Measurements from ENCODE around the gene CYFIP1. TPM values are rescaled to one million over a fixed set of nuclear protein-coding genes. Genes with fewer than 3 reads are reported as not detected.

Gene CYFIP1
- total RNA-seq, 1 donor from 2014 or later: 118 TPM

DNA sequence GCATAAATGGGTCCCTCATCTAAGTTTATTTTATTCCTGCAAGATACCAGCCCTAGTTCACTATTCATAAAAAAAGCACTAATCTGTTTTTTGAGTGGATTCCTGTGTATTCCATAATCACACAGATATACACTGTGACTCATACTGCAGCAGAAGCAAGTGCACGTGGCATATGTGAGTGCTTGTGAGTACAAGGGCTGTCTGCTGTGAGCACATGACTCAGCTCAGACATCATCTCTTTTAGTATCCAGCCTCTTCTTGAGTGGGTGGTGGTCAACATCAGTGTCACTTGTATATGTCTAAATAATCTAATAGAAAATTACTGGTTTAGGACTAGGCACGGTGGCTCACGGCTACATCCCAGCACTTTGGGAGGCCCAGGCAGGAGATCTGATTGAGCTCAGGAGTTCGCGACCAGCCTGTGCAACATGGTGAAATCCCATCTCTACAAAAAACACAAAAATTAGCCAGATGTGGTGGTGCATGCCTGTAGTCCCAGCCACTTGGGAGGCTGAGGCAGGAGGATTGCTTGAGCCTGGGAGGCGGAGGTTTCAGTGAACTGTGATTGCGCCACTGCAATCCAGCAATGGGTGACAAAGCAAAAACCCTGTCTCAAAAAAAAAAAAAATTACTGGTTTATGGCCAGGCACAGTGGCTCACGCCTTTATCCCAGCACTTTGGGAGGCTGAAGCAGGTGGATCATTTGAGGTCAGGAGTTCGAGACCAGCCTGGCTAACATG is 91.9 kb downstream of the CYFIP1 start:
- ATAC-seq: peak; percentile 81

GRCh38 chr15:22887157-22887951 is 92.8 kb downstream of the CYFIP1 start:
- ATAC-seq: peak; percentile 74

DNA sequence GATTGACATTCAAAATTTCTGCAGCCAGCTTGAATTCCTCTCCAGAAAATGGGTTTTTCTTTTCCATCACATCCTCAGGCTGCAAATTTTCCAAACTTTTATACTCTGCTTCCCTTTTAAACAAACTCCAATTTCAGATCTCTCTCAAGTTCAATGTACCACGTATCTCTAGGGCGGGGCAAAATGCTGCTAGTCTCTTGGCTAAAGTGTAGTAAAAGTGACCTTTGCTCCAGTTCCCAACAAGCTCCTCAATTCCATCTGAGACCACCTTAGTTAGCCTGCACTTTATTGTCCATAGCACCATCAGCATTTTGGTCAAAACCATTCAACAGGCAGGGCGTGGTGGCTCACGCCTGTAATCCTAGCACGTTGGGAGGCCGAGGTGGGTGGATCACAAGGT is 95.0 kb downstream of the CYFIP1 start:
- no peak for ATAC-seq

GRCh38 chr15:22884344-22884743 is 95.8 kb downstream of the CYFIP1 start:
- ATAC-seq: no peak

- no peak for ATAC-seq
Measured at GRCh38 chr15:22883196-22883595, 97.0 kb downstream of the CYFIP1 start.

DNA sequence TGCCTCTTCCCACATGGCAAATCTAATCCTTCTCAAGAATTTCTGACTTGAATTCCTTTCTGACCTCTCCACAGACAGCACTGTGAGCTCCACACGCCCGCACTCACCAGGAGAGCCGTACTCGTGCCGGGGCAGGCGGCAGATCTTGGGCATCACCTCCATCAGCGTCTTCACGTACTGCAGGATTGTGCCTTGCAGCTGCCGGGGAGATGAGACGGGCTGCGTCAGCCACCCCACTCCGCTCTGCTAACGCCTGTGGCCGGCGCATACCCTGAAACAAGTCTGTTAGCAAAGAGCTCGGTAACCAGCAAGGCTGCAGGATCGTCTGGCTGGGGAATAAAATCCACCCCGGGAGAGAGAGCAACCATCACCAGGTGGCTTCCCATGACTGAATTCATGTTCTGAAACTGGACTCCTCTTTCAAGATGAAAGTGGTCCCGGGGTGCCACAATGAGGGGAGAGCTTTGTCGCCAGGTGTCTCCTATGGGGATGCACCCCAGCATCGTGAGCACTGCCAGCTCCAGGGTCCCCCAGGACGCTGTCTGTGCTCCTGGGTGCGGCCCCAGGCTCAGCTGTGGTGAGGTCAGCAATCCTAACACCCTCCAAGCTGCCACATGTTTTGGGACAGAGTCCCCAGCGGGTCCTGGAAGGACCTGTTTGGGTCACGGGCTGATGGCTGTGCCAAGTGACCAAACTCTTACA is 98.3 kb downstream of the CYFIP1 start:
- ATAC-seq: no peak

- no peak for ATAC-seq
Measured at GRCh38 chr15:22880981-22881738, 99.0 kb downstream of the CYFIP1 start.

GRCh38 chr15:22880068-22880980 is 99.8 kb downstream of the CYFIP1 start:
- no peak for ATAC-seq

GRCh38 chr15:22878103-22878502 is 102.1 kb downstream of the CYFIP1 start:
- peak; percentile 54 for ATAC-seq

- ATAC-seq: peak; percentile 8
Measured at GRCh38 chr15:22877607-22878006, 102.6 kb downstream of the CYFIP1 start.

DNA sequence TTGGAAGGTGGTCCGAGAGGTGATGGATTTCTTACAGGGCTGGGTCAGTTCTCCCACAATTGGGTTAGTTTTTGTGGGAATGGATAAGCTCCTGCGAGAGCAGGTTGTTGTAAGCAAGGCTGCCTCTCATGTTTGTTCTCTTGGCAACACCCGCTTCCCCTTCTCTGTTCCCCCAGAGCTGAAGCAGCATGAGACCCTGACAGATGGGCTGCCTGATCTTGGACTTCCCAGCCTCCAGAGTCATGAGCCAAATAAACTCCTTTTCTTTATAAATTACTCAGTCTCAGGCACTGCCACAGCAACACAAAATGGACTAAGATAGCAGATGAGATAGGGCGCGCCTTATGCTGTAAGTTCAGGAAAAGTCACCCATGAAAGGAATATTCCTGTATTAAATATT is 103.1 kb downstream of the CYFIP1 start:
- ATAC-seq: no peak

DNA sequence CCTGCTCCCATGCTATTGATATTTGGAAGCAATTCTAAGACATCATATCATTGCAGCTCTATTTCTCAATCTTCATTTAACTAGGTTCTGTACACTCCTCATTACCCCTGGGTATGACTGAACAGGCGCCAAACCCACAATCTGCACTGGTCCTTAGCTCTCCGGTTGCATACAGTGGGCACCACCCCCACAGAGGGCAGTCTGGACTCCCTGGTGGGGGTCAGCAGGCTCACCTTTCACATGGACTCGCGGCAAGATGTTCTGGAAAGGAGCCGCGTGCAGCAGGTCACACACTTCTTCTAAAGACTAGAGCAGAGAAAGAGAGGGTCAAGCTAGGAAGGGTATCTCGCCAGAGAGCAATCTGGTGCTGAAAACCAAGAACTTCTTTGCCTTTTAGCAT is 105.2 kb downstream of the CYFIP1 start:
- ATAC-seq: no peak

DNA sequence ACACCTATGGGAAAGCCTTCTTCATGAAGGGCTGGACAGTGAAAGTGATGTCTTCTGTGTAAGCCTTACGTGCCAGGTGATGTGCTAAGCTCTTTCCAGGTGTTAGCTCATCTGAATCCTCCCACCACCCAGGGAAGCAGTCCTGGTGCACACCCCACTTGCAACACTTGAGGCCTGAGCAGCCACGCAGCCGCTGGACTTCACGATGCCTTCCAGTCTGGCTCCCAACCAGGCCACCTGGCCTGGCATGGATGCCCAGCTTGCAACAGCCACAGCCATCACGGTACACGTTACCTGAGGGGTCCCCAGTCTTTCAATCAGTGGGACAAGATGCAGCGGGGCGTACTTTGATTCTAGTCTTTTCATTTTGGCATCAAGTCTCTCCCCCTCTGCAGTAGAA is 105.9 kb downstream of the CYFIP1 start:
- no peak for ATAC-seq

DNA sequence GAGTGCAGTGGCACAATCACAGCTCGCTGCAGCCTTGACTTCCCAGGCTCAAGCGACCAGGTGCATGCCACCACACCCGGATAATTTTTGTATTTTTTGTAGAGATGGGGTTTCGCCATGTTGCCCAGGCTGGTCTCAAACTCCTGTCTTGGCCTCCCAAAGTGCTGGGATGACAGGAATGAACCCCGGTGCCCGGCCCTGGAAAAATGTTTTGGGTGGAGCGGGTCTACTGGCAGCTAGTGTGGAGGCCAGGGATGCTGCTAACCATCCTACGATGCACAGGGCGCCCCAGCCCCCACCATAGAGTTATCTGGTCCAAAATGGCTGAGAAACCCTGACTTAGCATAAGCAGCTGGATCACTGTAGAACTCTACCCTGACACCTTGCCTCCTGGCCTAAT is 106.3 kb downstream of the CYFIP1 start:
- ATAC-seq: no peak

DNA sequence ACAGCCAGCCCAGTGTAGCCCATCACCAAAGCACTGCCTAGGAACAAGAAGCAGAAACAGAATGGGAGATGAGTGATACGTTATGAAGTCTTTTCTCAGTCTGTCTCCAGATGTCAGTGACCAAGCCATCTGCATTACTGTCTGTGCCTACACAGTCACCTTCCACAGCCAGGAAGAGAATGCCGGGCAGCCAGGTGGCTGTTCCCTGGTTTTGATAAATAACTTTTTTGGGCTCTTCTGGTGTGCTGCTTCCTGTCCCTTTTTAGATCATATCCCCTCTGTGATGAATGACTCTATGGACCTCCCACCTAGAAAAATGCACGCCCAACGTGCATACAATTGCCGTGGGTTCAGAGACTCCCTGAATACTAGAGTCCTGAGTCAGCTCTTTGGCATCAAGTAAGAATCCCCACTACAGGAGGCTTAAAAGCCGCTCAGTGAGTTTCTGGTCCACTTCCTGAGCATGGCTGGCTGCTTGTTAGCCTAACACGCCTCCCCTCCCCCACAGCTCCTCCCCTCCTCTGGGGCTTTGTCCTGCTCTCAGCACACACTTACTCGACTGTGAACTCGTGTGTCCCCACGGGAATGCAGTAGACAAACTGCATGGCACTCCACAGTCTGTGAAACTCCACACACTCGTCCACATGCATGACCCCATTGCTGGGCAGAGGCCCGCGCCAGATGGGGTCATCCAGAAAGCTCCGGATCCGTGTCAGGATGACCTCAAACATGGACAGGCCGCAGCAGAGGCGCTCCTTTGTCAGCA is 107.0 kb downstream of the CYFIP1 start:
- ATAC-seq: peak; percentile 5

DNA sequence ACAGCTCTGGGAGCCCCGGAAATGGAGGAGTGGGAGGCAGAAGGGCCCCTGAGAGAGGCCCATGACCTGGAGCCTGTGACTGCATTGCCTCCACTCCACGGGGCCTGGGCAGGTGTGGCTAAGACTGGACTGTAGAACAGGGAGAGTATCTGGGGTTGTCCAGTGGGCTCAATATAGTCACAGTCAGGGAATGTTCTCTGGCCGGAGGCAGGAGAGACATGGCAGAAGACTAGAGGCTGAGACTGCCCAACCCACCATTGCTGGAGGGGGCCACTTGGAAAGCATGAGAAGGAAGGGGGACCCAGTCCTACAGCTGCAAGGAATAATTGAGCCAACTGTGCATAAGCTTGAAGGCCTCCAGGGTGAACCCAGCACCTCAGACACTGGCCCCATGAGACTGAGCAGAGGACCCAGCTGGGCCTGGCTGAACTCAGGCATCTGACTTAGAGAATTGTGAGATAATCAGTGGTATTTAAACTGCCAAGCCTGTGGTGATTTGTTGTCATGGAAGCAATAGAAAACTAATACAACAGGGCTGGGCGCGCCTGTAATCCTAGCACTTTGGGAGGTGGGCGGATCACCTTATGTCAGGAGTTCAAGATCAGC is 108.6 kb downstream of the CYFIP1 start:
- ATAC-seq: peak; percentile 40

DNA sequence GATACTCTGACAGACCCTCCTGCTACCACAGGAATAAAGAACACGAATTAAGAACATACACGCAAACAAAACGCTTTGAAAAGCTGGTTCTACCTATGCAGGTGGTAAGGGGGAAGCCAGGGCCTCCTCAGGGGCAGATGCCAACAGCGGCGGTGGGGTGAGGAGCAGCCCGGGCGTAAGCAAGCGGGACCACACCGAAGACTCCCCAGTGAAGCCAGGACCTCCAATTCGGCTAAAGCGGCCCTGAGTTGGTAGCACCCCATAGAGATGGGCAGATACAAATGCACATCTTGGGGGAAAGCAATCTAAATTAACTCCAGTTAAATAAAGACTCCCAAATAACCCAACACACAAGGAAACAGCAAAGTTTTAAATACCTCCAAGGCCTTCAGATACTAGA is 109.3 kb downstream of the CYFIP1 start:
- ATAC-seq: no peak

DNA sequence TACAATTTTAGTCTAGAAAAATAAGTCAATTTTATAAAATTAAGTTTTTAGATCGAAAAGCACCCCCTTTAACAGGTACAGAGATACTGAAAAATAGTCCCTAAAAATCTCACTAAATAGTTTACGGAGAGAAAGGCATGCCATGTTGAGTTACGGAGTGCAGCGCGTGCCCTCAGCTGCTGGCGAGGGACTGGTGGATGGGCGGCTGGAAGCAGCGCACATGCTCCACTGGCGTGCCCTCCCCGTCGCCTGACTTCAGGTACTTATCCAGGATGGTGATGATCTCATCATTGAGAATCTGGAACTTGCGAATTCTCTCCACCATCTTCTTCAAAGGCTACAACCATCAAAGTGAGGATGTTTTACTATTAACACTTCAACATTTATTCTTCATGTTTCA is 110.3 kb downstream of the CYFIP1 start:
- no peak for ATAC-seq

- ATAC-seq: no peak
Measured at GRCh38 chr15:22868928-22869327, 111.2 kb downstream of the CYFIP1 start.

DNA sequence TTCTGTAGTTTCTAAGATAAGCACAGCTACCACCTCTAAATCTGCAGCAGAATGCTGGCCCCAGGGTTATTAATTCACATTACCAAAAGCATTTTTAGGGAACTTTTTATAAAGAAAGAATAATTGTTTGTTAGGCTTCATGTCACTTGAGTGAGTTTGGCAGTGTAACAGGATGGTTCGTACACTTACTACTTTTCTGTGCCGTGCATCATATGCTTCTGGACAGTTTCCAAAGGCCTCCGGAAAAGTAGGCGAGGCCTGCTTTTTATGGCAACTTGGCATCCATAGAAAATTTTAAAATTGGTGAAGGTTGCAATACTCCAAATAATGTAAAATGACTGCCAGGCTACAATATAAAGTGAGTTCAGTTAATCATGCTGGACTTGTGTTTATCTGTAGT is 111.7 kb downstream of the CYFIP1 start:
- ATAC-seq: no peak

Data from esophagus mucosa (tissue), 1 donor.